Measurements from ENCODE around the gene GPC3. TPM values are rescaled to one million over a fixed set of nuclear protein-coding genes. Genes with fewer than 3 reads are reported as not detected.

The GPC3 gene
- total RNA-seq, 5 donors from 2014 or later (not counting 1 experiment from before 2014, with no cell fraction given): 0.72 to 1.5 (median 1.1) TPM

DNA sequence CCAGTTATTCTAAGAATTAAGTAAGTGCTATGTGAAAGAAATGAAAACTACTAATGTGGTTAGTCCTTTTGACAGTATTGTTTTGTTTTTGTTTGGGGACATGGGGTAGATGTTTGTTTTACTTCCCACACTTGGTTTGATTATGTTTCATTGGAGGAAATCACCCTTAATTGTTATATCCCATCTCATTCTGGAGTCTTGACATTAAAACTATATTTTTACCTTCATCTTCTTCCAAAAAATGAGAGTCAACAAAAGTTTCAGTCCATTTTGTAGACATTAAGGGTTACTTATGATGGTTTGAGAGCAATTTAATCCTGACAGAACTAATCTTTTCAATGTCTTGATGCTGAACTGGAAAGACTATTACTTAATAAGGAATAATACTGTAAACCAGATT lies 108.7 kb downstream of the GPC3 start:
- Histone ChIP-seq H3K9me3 (no peaks in the 10 kb centered on the region), H3K27ac (ENCODE audit: low read length) (no peak overlapping the region), H3K4me1 (ENCODE audit: control insufficient read depth in 1 of 2, extremely low read depth in 1 of 2, insufficient read depth in 2 of 2, low read length in 2 of 2) (no peaks in the 10 kb centered on the region), H3K4me3 (ENCODE audit: control insufficient read depth in 1 of 2, extremely low read depth in 1 of 2, low read length in 1 of 2) (no peak overlapping the region), H3K27me3 (replicated peaks in 1 of 2; ENCODE audit: control insufficient read depth in 2 of 2, extremely low read depth in 1 of 2, insufficient read depth in 2 of 2, low read length in 1 of 2) (no peaks in the 10 kb centered on the region), H3K36me3 (ENCODE audit: control insufficient read depth in 2 of 2, extremely low read depth in 1 of 2, insufficient read depth in 1 of 2, low read length in 1 of 2) (no peaks in the 10 kb centered on the region)
- H3K4me1 Mint-ChIP-seq: no peaks in the 10 kb centered on the region
- H3K36me3 Mint-ChIP-seq: no peaks in the 10 kb centered on the region
- no peak for ATAC-seq (replicated peaks in 1 of 4)
- no peak overlapping the region for H3K27ac Mint-ChIP-seq
- CTCF ChIA-PET: no interaction called here
- peaks cover 0 to 30% of the 10 kb centered on the region in 2 donors for H3K27me3 Mint-ChIP-seq
- DNase-seq: no peak
- no peak overlapping the region for H3K4me3 Mint-ChIP-seq
- no peaks in the 10 kb centered on the region for H3K9me3 Mint-ChIP-seq
- POLR2A ChIA-PET: no interaction called here

DNA sequence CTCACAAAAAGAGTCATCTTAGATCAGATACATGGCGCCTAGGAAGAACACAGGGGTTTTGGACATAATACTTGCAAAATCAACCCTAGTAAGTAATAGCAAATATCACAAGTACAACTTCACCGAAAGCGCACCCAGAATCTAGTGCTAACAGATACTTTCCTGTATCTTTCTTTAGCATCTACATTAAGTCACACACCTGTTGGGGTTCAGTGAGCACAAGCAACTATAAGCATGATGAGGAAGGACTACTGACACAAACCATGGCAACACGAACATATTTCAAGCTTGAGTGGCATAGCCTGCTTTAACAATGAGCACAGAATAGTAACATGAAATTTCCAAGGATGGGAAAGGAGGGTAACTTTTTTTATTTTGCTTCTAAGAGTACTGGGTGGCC lies 116.1 kb downstream of the GPC3 start:
- Histone ChIP-seq H3K4me3 (ENCODE audit: control insufficient read depth in 1 of 2, extremely low read depth in 1 of 2, low read length in 1 of 2) (no peak overlapping the region), H3K9me3 (no peaks in the 10 kb centered on the region), H3K4me1 (ENCODE audit: control insufficient read depth in 1 of 2, extremely low read depth in 1 of 2, insufficient read depth in 2 of 2, low read length in 2 of 2) (no peaks in the 10 kb centered on the region), H3K27me3 (replicated peaks in 1 of 2; ENCODE audit: control insufficient read depth in 2 of 2, extremely low read depth in 1 of 2, insufficient read depth in 2 of 2, low read length in 1 of 2) (no peaks in the 10 kb centered on the region), H3K36me3 (ENCODE audit: control insufficient read depth in 2 of 2, extremely low read depth in 1 of 2, insufficient read depth in 1 of 2, low read length in 1 of 2) (no peaks in the 10 kb centered on the region), H3K27ac (ENCODE audit: low read length) (no peak overlapping the region)
- ATAC-seq (replicated peaks in 1 of 4) (no peak), DNase-seq (no peak)
- Mint-ChIP-seq H3K9me3 (no peaks in the 10 kb centered on the region), H3K27ac (no peak overlapping the region), H3K4me3 (no peak overlapping the region), H3K27me3 (peaks cover 0 to 38% of the 10 kb centered on the region in 2 donors), H3K36me3 (no peaks in the 10 kb centered on the region), H3K4me1 (no peaks in the 10 kb centered on the region)
- no CpG with 5 or more reads among the region's 4 CpGs for WGBS (ENCODE audit: insufficient coverage)
- ChIA-PET POLR2A (no interaction called here), CTCF (no interaction called here)

DNA sequence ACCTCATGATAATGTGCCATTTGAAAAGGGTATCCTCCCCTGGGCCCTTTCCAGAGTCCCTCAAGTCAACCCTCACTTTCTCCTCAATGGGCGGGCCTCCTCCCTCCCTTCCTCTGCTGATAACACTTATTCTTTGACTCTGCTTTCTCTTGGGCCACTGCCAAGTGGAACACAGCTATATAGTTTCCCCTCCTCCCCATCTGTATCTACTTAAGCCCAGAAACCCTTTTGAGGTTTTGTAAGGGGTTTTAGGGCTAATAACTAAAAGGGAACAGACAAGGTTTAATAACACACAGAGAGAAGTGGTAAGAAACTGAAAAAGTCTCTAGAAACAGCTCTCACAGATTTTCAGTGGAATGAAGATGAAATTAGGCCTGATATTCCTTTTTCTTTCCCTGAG lies 116.7 kb downstream of the GPC3 start:
- Mint-ChIP-seq H3K4me1 (no peaks in the 10 kb centered on the region), H3K27ac (no peak overlapping the region), H3K36me3 (no peaks in the 10 kb centered on the region), H3K4me3 (no peak overlapping the region), H3K9me3 (no peaks in the 10 kb centered on the region), H3K27me3 (peaks cover 0 to 38% of the 10 kb centered on the region in 2 donors)
- POLR2A ChIA-PET: no interaction called here
- Histone ChIP-seq H3K9me3 (no peaks in the 10 kb centered on the region), H3K36me3 (ENCODE audit: control insufficient read depth in 2 of 2, extremely low read depth in 1 of 2, insufficient read depth in 1 of 2, low read length in 1 of 2) (no peaks in the 10 kb centered on the region), H3K27me3 (replicated peaks in 1 of 2; ENCODE audit: control insufficient read depth in 2 of 2, extremely low read depth in 1 of 2, insufficient read depth in 2 of 2, low read length in 1 of 2) (no peaks in the 10 kb centered on the region), H3K4me3 (ENCODE audit: control insufficient read depth in 1 of 2, extremely low read depth in 1 of 2, low read length in 1 of 2) (no peak overlapping the region), H3K27ac (ENCODE audit: low read length) (no peak overlapping the region), H3K4me1 (ENCODE audit: control insufficient read depth in 1 of 2, extremely low read depth in 1 of 2, insufficient read depth in 2 of 2, low read length in 2 of 2) (no peaks in the 10 kb centered on the region)
- no CpG with 5 or more reads among the region's 1 CpG for WGBS (ENCODE audit: insufficient coverage)
- DNase-seq: no peak
- CTCF ChIA-PET: no interaction called here
- no peak for ATAC-seq (replicated peaks in 1 of 4)

DNA sequence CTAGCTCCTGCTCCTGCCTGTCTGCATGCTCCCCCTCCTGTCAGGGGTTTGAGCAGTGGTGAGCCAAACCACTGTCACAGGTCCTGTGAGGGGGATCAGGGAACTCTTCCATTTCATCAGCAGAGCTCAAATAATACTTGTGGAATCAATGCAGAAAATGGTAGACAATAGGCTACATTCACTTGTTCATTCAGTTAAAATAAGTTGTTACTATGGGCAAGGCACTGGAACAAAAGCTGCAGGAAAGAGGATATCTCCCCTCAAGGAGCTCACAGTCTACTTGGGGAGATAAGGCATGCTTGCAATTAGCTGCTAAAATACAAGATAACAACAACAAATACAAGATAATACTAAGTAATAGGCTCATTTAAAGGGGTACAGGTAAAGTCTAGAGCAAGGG lies 117.1 kb downstream of the GPC3 start:
- no peak overlapping the region for H3K27ac Mint-ChIP-seq
- ChIA-PET POLR2A (no interaction called here), CTCF (interaction anchor here in 1 of 2 donors (0.5 kb wide), 1 partner anchor 77 kb away, joined by 5 read pairs; no protein-coding TSS in a partner anchor)
- no peak for ATAC-seq (replicated peaks in 1 of 4)
- no peak overlapping the region for H3K4me3 Mint-ChIP-seq
- no peaks in the 10 kb centered on the region for H3K4me1 Mint-ChIP-seq
- DNase-seq: no peak
- H3K36me3 ChIP-seq (ENCODE audit: control insufficient read depth in 2 of 2, extremely low read depth in 1 of 2, insufficient read depth in 1 of 2, low read length in 1 of 2): no peaks in the 10 kb centered on the region
- H3K27ac ChIP-seq (ENCODE audit: low read length): no peak overlapping the region
- no peaks in the 10 kb centered on the region for H3K36me3 Mint-ChIP-seq
- H3K27me3 Mint-ChIP-seq: peaks cover 0 to 34% of the 10 kb centered on the region in 2 donors
- H3K4me3 ChIP-seq (ENCODE audit: control insufficient read depth in 1 of 2, extremely low read depth in 1 of 2, low read length in 1 of 2): no peak overlapping the region
- no peaks in the 10 kb centered on the region for H3K9me3 ChIP-seq
- H3K4me1 ChIP-seq (ENCODE audit: control insufficient read depth in 1 of 2, extremely low read depth in 1 of 2, insufficient read depth in 2 of 2, low read length in 2 of 2): no peaks in the 10 kb centered on the region
- no peaks in the 10 kb centered on the region for H3K27me3 ChIP-seq (replicated peaks in 1 of 2; ENCODE audit: control insufficient read depth in 2 of 2, extremely low read depth in 1 of 2, insufficient read depth in 2 of 2, low read length in 1 of 2)
- no peaks in the 10 kb centered on the region for H3K9me3 Mint-ChIP-seq

DNA sequence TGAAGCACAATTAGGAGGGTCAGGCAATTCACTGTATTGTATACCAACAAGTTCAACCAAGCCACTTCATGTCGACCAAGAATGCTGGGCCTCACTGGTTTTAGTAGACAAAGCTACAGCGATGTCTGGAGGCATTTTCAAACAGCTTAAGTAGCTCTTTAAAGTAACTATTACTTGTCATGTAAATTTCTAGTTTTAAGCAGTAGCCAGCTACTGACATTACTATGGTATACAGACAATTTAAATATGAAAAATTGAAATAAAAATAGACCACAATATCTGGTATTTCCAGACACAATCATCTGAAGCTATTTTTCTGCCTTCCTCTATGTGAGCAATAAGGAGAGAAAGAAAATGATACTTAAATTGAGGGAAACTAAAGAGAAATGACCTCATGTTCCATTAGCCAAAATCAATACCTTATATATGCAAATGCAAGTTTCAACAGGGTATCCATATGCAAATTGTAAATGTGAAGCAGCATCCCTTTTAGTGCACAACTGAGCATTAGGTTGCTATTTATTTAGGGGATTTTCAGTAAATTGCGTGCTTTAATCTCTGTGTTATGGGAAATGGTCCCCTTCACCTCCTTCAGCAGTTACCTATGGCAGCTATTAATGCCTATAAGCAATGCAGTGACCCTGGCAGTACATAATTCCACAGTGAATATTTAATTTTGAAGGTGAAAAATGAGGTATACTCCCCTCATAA lies 119.5 kb downstream of the GPC3 start:
- no peaks in the 10 kb centered on the region for H3K36me3 ChIP-seq (ENCODE audit: control insufficient read depth in 2 of 2, extremely low read depth in 1 of 2, insufficient read depth in 1 of 2, low read length in 1 of 2)
- no peak overlapping the region for H3K27ac Mint-ChIP-seq
- CTCF ChIA-PET: no interaction called here

DNA sequence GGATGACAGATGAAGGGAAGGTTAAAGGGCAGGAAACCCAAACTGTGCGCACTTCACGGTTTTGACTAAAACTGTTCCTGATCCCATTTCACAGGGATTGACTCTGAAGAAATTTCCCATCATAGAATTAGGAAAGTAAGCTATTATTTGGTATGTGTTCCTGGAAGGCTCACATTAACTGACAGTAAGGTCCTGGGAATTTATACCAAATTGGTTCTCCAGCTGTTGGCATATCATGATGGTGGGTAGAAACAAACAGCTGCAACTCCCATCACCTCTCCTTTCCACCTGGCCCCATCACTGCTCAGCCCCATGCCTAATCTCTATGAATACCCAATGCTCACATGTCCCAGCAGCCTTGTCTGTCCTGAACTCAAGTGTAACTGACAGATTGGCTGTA lies 121.2 kb downstream of the GPC3 start:
- no peaks in the 10 kb centered on the region for H3K9me3 Mint-ChIP-seq
- Histone ChIP-seq H3K4me3 (ENCODE audit: control insufficient read depth in 1 of 2, extremely low read depth in 1 of 2, low read length in 1 of 2) (no peak overlapping the region), H3K36me3 (ENCODE audit: control insufficient read depth in 2 of 2, extremely low read depth in 1 of 2, insufficient read depth in 1 of 2, low read length in 1 of 2) (no peaks in the 10 kb centered on the region), H3K27me3 (replicated peaks in 1 of 2; ENCODE audit: control insufficient read depth in 2 of 2, extremely low read depth in 1 of 2, insufficient read depth in 2 of 2, low read length in 1 of 2) (no peaks in the 10 kb centered on the region), H3K27ac (ENCODE audit: low read length) (no peak overlapping the region), H3K9me3 (no peaks in the 10 kb centered on the region), H3K4me1 (ENCODE audit: control insufficient read depth in 1 of 2, extremely low read depth in 1 of 2, insufficient read depth in 2 of 2, low read length in 2 of 2) (no peaks in the 10 kb centered on the region)
- no peak overlapping the region for H3K4me3 Mint-ChIP-seq
- H3K27ac Mint-ChIP-seq: no peak overlapping the region
- no CpG with 5 or more reads among the region's 2 CpGs for WGBS (ENCODE audit: insufficient coverage)
- no peaks in the 10 kb centered on the region for H3K4me1 Mint-ChIP-seq
- ATAC-seq (replicated peaks in 1 of 4) (no peak), DNase-seq (no peak)
- no peaks in the 10 kb centered on the region for H3K36me3 Mint-ChIP-seq
- ChIA-PET CTCF (no interaction called here), POLR2A (no interaction called here)
- H3K27me3 Mint-ChIP-seq: peaks cover 0 to 33% of the 10 kb centered on the region in 2 donors

More for the DNA sequence above, 119.5 kb downstream of the GPC3 start:
- Mint-ChIP-seq H3K4me1 (no peaks in the 10 kb centered on the region), H3K36me3 (no peaks in the 10 kb centered on the region), H3K4me3 (no peak overlapping the region), H3K9me3 (no peaks in the 10 kb centered on the region), H3K27me3 (peaks cover 0 to 38% of the 10 kb centered on the region in 2 donors)
- ATAC-seq (replicated peaks in 1 of 4) (no peak), DNase-seq (no peak)
- POLR2A ChIA-PET: interaction anchor here (0.6 kb wide), 2 partner anchors 12 to 823 kb away, joined by 3 read pairs; no protein-coding TSS in a partner anchor
- Histone ChIP-seq H3K27me3 (replicated peaks in 1 of 2; ENCODE audit: control insufficient read depth in 2 of 2, extremely low read depth in 1 of 2, insufficient read depth in 2 of 2, low read length in 1 of 2) (no peaks in the 10 kb centered on the region), H3K4me3 (ENCODE audit: control insufficient read depth in 1 of 2, extremely low read depth in 1 of 2, low read length in 1 of 2) (no peak overlapping the region), H3K27ac (ENCODE audit: low read length) (no peak overlapping the region), H3K4me1 (ENCODE audit: control insufficient read depth in 1 of 2, extremely low read depth in 1 of 2, insufficient read depth in 2 of 2, low read length in 2 of 2) (no peaks in the 10 kb centered on the region), H3K9me3 (no peaks in the 10 kb centered on the region)
- no CpG with 5 or more reads among the region's 3 CpGs for WGBS (ENCODE audit: insufficient coverage)

DNA sequence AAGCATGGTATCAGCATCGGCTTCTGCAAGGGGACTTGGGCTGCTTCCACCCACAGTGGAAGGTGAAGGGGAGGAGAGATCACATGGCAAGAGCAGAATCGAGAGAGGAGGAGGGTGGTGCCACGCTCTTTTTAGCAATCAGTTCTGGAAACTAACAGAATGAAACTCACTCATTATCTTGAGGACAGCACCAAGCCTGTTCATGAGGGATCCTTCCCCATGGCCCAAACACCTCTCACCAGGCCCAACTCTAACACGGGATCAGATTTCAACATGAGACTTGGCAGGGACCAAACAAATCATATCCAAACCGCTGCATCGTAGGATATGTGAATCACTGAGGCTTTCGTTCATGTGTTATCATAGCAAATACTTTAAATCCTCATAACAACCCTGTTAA lies 125.5 kb downstream of the GPC3 start:
- ChIA-PET CTCF (no interaction called here), POLR2A (no interaction called here)
- 73% methylated on average over 2 of the region's 7 CpGs for WGBS (ENCODE audit: insufficient coverage)
- Histone ChIP-seq H3K27me3 (replicated peaks in 1 of 2; ENCODE audit: control insufficient read depth in 2 of 2, extremely low read depth in 1 of 2, insufficient read depth in 2 of 2, low read length in 1 of 2) (no peaks in the 10 kb centered on the region), H3K27ac (ENCODE audit: low read length) (no peak overlapping the region), H3K4me3 (ENCODE audit: control insufficient read depth in 1 of 2, extremely low read depth in 1 of 2, low read length in 1 of 2) (no peak overlapping the region), H3K4me1 (ENCODE audit: control insufficient read depth in 1 of 2, extremely low read depth in 1 of 2, insufficient read depth in 2 of 2, low read length in 2 of 2) (no peaks in the 10 kb centered on the region), H3K9me3 (no peaks in the 10 kb centered on the region), H3K36me3 (ENCODE audit: control insufficient read depth in 2 of 2, extremely low read depth in 1 of 2, insufficient read depth in 1 of 2, low read length in 1 of 2) (no peaks in the 10 kb centered on the region)
- no peak overlapping the region for H3K27ac Mint-ChIP-seq
- DNase-seq: no peak
- no peak for ATAC-seq (replicated peaks in 1 of 4)
- no peak overlapping the region for H3K4me3 Mint-ChIP-seq
- H3K36me3 Mint-ChIP-seq: no peaks in the 10 kb centered on the region
- H3K4me1 Mint-ChIP-seq: no peaks in the 10 kb centered on the region
- peaks cover 0 to 39% of the 10 kb centered on the region in 2 donors for H3K27me3 Mint-ChIP-seq
- H3K9me3 Mint-ChIP-seq: no peaks in the 10 kb centered on the region
